Endothelial cell of umbilical vein (primary cell): ENCODE data around the gene DSPP. TPM values are rescaled to one million over a fixed set of nuclear protein-coding genes. Genes with fewer than 3 reads are reported as not detected.

ENCODE experiments used
- BruUV-seq: library from RNA; stranded (reverse); fragments of 400-500 nt; replicated peaks from 2 replicates; lab custom pipeline; 2021; lab: Mats Ljungman, UMichigan
- CTCF ChIA-PET: fragments of 300-600, 350-600 bp; sonication (Branson Sonifier 250); formaldehyde crosslinking; loops from one replicate; lab custom pipeline; 2021; ENCODE audit warnings: antibody characterized with exemption, inconsistent platforms; lab: Charles Lee
- POLR2A ChIA-PET: fragments of 300-600, 350-600 bp; sonication (Branson Sonifier 250); formaldehyde crosslinking; loops from one replicate; lab custom pipeline; 2021; ENCODE audit warnings: antibody characterized with exemption, inconsistent platforms; lab: Charles Lee
- DNase-seq: peaks from one replicate; pipeline ENCODE4 v3.0.0-alpha.2; 2011; ENCODE audit warnings: low read depth, low spot score
- FAIRE-seq: peaks from 2 replicates; lab custom pipeline; 2011; peaks lifted over from hg19 to GRCh38; lab: Jason Lieb, UNC
- H2AFZ ChIP-seq: 2 replicates; pipeline ENCODE4 v1.6.0; 2012; ENCODE audit warnings: low read depth, low read length, control low read depth, inconsistent platforms
- H3K27ac ChIP-seq: 2 replicates; pipeline ENCODE4 v1.5.1; 2011; ENCODE audit warnings: low read depth, mild to moderate bottlenecking, control low read depth, low read length, moderate library complexity; ENCODE audit not compliant: insufficient read depth
- H3K27me3 ChIP-seq, 2 experiments: 2 replicates each; pipeline versions ENCODE4 v1.6.0 to v1.6.1; 2011; ENCODE audit warnings: low read length in 2 of 2, mixed read lengths in 1 of 2; ENCODE audit not compliant: control insufficient read depth in 2 of 2, insufficient read depth in 2 of 2
- H3K36me3 ChIP-seq, 2 experiments: 2 replicates in 1 of 2; 3 replicates in 1 of 2; pipeline ENCODE4 v1.5.1; 2011; ENCODE audit warnings: low read length in 2 of 2, mild to moderate bottlenecking in 1 of 2, moderate library complexity in 1 of 2; ENCODE audit not compliant: control insufficient read depth in 2 of 2, insufficient read depth in 2 of 2; ENCODE audit errors: extremely low read depth in 1 of 2
- H3K4me1 ChIP-seq: 3 replicates; pipeline ENCODE4 v1.5.1; 2011; ENCODE audit warnings: mild to moderate bottlenecking, low read length; ENCODE audit not compliant: control insufficient read depth, insufficient read depth; ENCODE audit errors: extremely low read depth
- H3K4me2 ChIP-seq: 2 replicates; pipeline ENCODE4 v1.6.1; 2011; ENCODE audit warnings: low read length, control low read depth, mixed read lengths; ENCODE audit not compliant: insufficient read depth
- H3K4me3 ChIP-seq, 3 experiments: fragments of 200-600 bp in 1 of 3; sonication (generic), shearing (Covaris generic) in 1 of 3; replicated peaks in 1 of 3; 2 replicates each; pipeline ENCODE4 v1.5.1; 2011 to 2016; ENCODE audit warnings: control low read depth in 3 of 3, low read length in 3 of 3, mild to moderate bottlenecking in 2 of 3, inconsistent platforms in 1 of 3, low read depth in 1 of 3, moderate library complexity in 1 of 3; ENCODE audit not compliant: insufficient read depth in 1 of 3
- H3K79me2 ChIP-seq: 2 replicates; pipeline ENCODE4 v1.6.0; 2012; ENCODE audit warnings: low read length, inconsistent platforms; ENCODE audit not compliant: control insufficient read depth, insufficient read depth
- H3K9ac ChIP-seq: replicated peaks from 2 replicates; pipeline ENCODE3; 2011; ENCODE audit warnings: low read length, control low read depth; ENCODE audit not compliant: insufficient read depth; ENCODE audit errors: extremely low read depth
- H3K9me1 ChIP-seq: replicated peaks from 3 replicates; pipeline ENCODE4 v1.6.0; 2011; ENCODE audit warnings: mild to moderate bottlenecking, low read length; ENCODE audit not compliant: control insufficient read depth, insufficient read depth; ENCODE audit errors: extremely low read depth
- H3K9me3 ChIP-seq: replicated peaks from 2 replicates; pipeline ENCODE4 v1.5.1; 2012; ENCODE audit warnings: low read length, inconsistent platforms; ENCODE audit not compliant: control insufficient read depth, insufficient read depth
- H4K20me1 ChIP-seq: replicated peaks from 2 replicates; pipeline ENCODE3; 2011; ENCODE audit warnings: mild to moderate bottlenecking, low read length; ENCODE audit not compliant: control insufficient read depth, insufficient read depth; ENCODE audit errors: extremely low read depth
- FOS ChIP-seq: IDR thresholded peaks from 2 replicates; pipeline ENCODE4 v1.6.1; 2011; ENCODE audit warnings: mild to moderate bottlenecking, low read length, moderate library complexity, borderline replicate concordance; ENCODE audit not compliant: insufficient read depth
- GATA2 ChIP-seq: IDR thresholded peaks from 2 replicates; pipeline ENCODE4 v1.7.0; 2011; ENCODE audit warnings: low read depth, mild to moderate bottlenecking, moderate library complexity, mixed read lengths, low read length; ENCODE audit not compliant: insufficient read length, insufficient read depth
- JUN ChIP-seq: IDR thresholded peaks from 2 replicates; pipeline ENCODE4 v1.6.1; 2011; ENCODE audit warnings: borderline replicate concordance, low read depth; ENCODE audit not compliant: insufficient read length, insufficient read depth
- MAX ChIP-seq: IDR thresholded peaks from 2 replicates; pipeline ENCODE4 v1.6.1; 2011; ENCODE audit not compliant: insufficient read depth, insufficient read length
- MYC ChIP-seq: IDR thresholded peaks from one replicate; pipeline ENCODE4 v1.6.1; 2011; ENCODE audit warnings: mild to moderate bottlenecking, low read depth, low read length
- POLR2A ChIP-seq: IDR thresholded peaks from 2 replicates; pipeline ENCODE4 v1.6.1; 2012; ENCODE audit warnings: low read depth, mild to moderate bottlenecking, control low read depth, low read length
- POLR2AphosphoS5 ChIP-seq: IDR thresholded peaks from 2 replicates; pipeline ENCODE4 v1.6.1; 2012; ENCODE audit warnings: low read depth, mild to moderate bottlenecking, control low read depth, low read length, moderate library complexity; ENCODE audit not compliant: insufficient read depth
- dilution Hi-C: fragments of 300-500 bp; cut with MboI; formaldehyde crosslinking; loops from one replicate; pipeline ENCODE4 v1.15.0; 2019; ENCODE audit warnings: low sequenced_read_pairs; ENCODE audit not compliant: extremely low pct_ligation_motif_present
- intact Hi-C: fragments of 100-400 bp; cut with micrococcal nuclease; formaldehyde crosslinking; loops from one replicate; pipeline ENCODE4 v1.10.0; 2022
- polyA plus RNA-seq, 4 experiments: library from polyadenylated mRNA; depleted of rRNA in 3 of 4; stranded (reverse) in 3 of 4; unstranded in 1 of 4; fragments of >200 nt; gene quantifications; 2 replicates each; pipeline versions ENCODE4 v1.2.1 to v1.2.3, GENCODE V29; 2011 to 2012; ENCODE audit warnings: missing spikeins in 1 of 4
- total RNA-seq: library from RNA; stranded (reverse); gene quantifications from 2 replicates; pipeline ENCODE4 v1.2.3, GENCODE V29; 2021

DSPP gene
- total and polyA plus RNA-seq, 2 donors (not counting 3 experiments of a cell fraction or from before 2014, with no cell fraction given): not detected

DNA sequence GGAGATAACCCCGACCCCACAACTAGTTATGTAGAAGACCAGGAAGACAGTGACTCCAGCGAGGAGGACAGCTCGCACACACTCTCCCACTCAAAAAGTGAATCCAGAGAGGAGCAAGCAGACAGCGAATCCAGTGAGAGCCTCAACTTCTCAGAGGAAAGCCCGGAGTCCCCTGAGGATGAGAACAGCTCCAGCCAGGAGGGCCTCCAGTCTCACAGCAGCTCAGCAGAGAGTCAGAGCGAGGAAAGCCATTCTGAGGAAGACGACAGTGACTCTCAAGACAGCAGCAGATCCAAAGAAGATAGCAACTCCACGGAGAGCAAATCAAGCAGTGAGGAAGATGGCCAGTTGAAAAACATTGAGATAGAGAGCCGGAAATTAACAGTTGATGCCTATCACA lies 54.5 kb downstream of the DSPP start:
- no peak overlapping the region for H3K9ac ChIP-seq
- DNase-seq (no peak), FAIRE-seq (no peak)
- no peak overlapping the region for H2AFZ ChIP-seq
- H3K9me1 ChIP-seq: no peaks in the 10 kb centered on the region
- BruUV-seq: no TSS peak
- intact Hi-C loops (no loop called here), dilution Hi-C loops (no loop called here)
- ChIA-PET POLR2A (no interaction called here), CTCF (interaction anchor here (0.6 kb wide), 1 partner anchor 13 kb away, joined by 3 read pairs; the partner anchor contains the start of gene DMP1)
- peaks cover 21% of the 10 kb centered on the region for H3K4me1 ChIP-seq
- no peaks in the 10 kb centered on the region for H3K36me3 ChIP-seq
- H3K9me3 ChIP-seq: no peaks in the 10 kb centered on the region
- no peaks in the 10 kb centered on the region for H4K20me1 ChIP-seq
- H3K79me2 ChIP-seq: no peaks in the 10 kb centered on the region
- H3K27me3 ChIP-seq: no peaks in the 10 kb centered on the region
- no peak overlapping the region for H3K27ac ChIP-seq
- TF ChIP-seq JUN (no peak), MAX (no peak), POLR2A (no peak), GATA2 (no peak), FOS (no peak), POLR2AphosphoS5 (no peak), MYC (no peak)
- H3K4me2 ChIP-seq: no peak overlapping the region
- H3K4me3 ChIP-seq: no peak overlapping the region

Other genes starting within 250 kb of the DSPP start
- gene HSD17B11, start 217.3 kb upstream of the DSPP start, total RNA-seq: 16.0 and 21.1 TPM in 2 replicates
- 7.5 and 10.7 TPM in 2 replicates for gene HSD17B11, start 217.3 kb upstream of the DSPP start, polyA plus RNA-seq
- 25.0 and 26.0 TPM in 2 replicates for gene NUDT9, start 186.0 kb upstream of the DSPP start, total RNA-seq
- 11.2 and 15.3 TPM in 2 replicates for gene NUDT9, start 186.0 kb upstream of the DSPP start, polyA plus RNA-seq
- not detected in 2 replicates for gene SPARCL1, start 79.2 kb upstream of the DSPP start, total RNA-seq
- not detected in 2 replicates for gene SPARCL1, start 79.2 kb upstream of the DSPP start, polyA plus RNA-seq
- not detected in 2 replicates for gene DMP1, start 41.8 kb downstream of the DSPP start, total RNA-seq
- gene DMP1, start 41.8 kb downstream of the DSPP start, polyA plus RNA-seq: not detected in 2 replicates
- not detected in 2 replicates for gene IBSP, start 191.0 kb downstream of the DSPP start, total RNA-seq
- gene IBSP, start 191.0 kb downstream of the DSPP start, polyA plus RNA-seq: not detected in 2 replicates
- not detected in 2 replicates for gene MEPE, start 224.4 kb downstream of the DSPP start, total RNA-seq
- gene MEPE, start 224.4 kb downstream of the DSPP start, polyA plus RNA-seq: not detected in 2 replicates